Umbilical cord (tissue), 2 donors: ENCODE results near the gene CD36. TPM values are rescaled to one million over a fixed set of nuclear protein-coding genes. Genes with fewer than 3 reads are reported as not detected.
A peak's percentile ranks its signal among the peaks of the same experiment; 100 is the strongest.
"Not testable (repeated sequence)": the region's sequence is repeated elsewhere in the genome, so short reads cannot be mapped to it uniquely, and the experiment has no call there.

ENCODE experiments used
- DNase-seq: peaks from one replicate; pipeline ENCODE4 v3.0.0-alpha.2; 2015; ENCODE audit warnings: low spot score
- total RNA-seq: library from RNA; depleted of rRNA; stranded (reverse); fragments of >200 nt; gene quantifications from one replicate; pipeline ENCODE4 v1.2.3, GENCODE V29; 2014; ENCODE audit warnings: low replicate concordance; ENCODE audit not compliant: insufficient read depth

CD36 gene
- total RNA-seq, 1 donor from 2014 or later, result 34.4 TPM

GRCh38 chr7:80653244-80653643, 14.8 kb downstream of the CD36 start:
- no peak for DNase-seq

- DNase-seq, result no peak
Observed at GRCh38 chr7:80654887-80655340, 16.5 kb downstream of the CD36 start.

GRCh38 chr7:80656029-80656428, 17.6 kb downstream of the CD36 start:
- no peak for DNase-seq

GRCh38 chr7:80659120-80660055, 20.9 kb downstream of the CD36 start:
- peak; percentile 22 for DNase-seq

- no peak for DNase-seq
Observed at GRCh38 chr7:80660939-80661338, 22.5 kb downstream of the CD36 start.

GRCh38 chr7:80661729-80662128, 23.3 kb downstream of the CD36 start:
- no peak for DNase-seq

GRCh38 chr7:80662252-80662651, 23.8 kb downstream of the CD36 start:
- no peak for DNase-seq

GRCh38 chr7:80665526-80665925, 27.1 kb downstream of the CD36 start:
- peak; percentile 19 for DNase-seq

- DNase-seq, result no peak
Observed at GRCh38 chr7:80666376-80666775, 27.9 kb downstream of the CD36 start.

GRCh38 chr7:80669367-80669766, 30.9 kb downstream of the CD36 start:
- not testable (repeated sequence) for DNase-seq

- DNase-seq, result no peak
Observed at GRCh38 chr7:80671744-80672143, 33.3 kb downstream of the CD36 start.

- no peak for DNase-seq
Observed at GRCh38 chr7:80675090-80675489, 36.6 kb downstream of the CD36 start.

- DNase-seq, result no peak
Observed at GRCh38 chr7:80676404-80676803, 38.0 kb downstream of the CD36 start.

GRCh38 chr7:80677629-80678028, 39.2 kb downstream of the CD36 start:
- DNase-seq, result no peak

GRCh38 chr7:80678707-80679106, 40.3 kb downstream of the CD36 start:
- DNase-seq, result no peak

GRCh38 chr7:80679921-80680907, 41.8 kb downstream of the CD36 start:
- DNase-seq, result peak; percentile 24

- no peak for DNase-seq
Observed at GRCh38 chr7:80681272-80681885, 42.9 kb downstream of the CD36 start.

GRCh38 chr7:80682744-80683143, 44.3 kb downstream of the CD36 start:
- DNase-seq, result no peak

- no peak for DNase-seq
Observed at GRCh38 chr7:80686576-80686975, 48.1 kb downstream of the CD36 start.

- peak; percentile 71 for DNase-seq
Observed at GRCh38 chr7:80699045-80699638, 60.7 kb downstream of the CD36 start.

GRCh38 chr7:80699721-80700256, 61.3 kb downstream of the CD36 start:
- DNase-seq, result no peak
